H9 (cell line): ENCODE results near the gene OR6S1. TPM values are rescaled to one million over a fixed set of nuclear protein-coding genes. Genes with fewer than 3 reads are reported as not detected.

Experiments used
- DNase-seq: peaks from one replicate; pipeline ENCODE4 v3.0.0-alpha.2; 2017
- H2AFZ ChIP-seq: one replicate; pipeline ENCODE4 v1.6.1; 2013; ENCODE audit warnings: mild to moderate bottlenecking, low read length, control low read depth, moderate library complexity
- H2AK5ac ChIP-seq: 2 replicates; pipeline ENCODE4 v1.6.1; 2013; ENCODE audit warnings: low read length, control low read depth, mixed read lengths; ENCODE audit not compliant: insufficient read length
- H2BK120ac ChIP-seq: one replicate; pipeline ENCODE4 v1.6.1; 2013; ENCODE audit warnings: low read depth, mild to moderate bottlenecking, low read length, control low read depth, inconsistent platforms; ENCODE audit not compliant: poor library complexity, severe bottlenecking
- H2BK12ac ChIP-seq: 2 replicates; pipeline ENCODE4 v1.6.1; 2013; ENCODE audit warnings: low read length, control low read depth, mixed read lengths, low read depth; ENCODE audit not compliant: insufficient read length
- H2BK15ac ChIP-seq: 2 replicates; pipeline ENCODE4 v1.6.1; 2013; ENCODE audit warnings: low read depth, low read length, control low read depth
- H2BK20ac ChIP-seq: one replicate; pipeline ENCODE4 v1.6.1; 2013; ENCODE audit warnings: low read depth, mild to moderate bottlenecking, low read length, control low read depth, inconsistent platforms; ENCODE audit not compliant: poor library complexity, severe bottlenecking
- H2BK5ac ChIP-seq: 2 replicates; pipeline ENCODE4 v1.6.1; 2013; ENCODE audit warnings: low read length, control low read depth, mixed read lengths; ENCODE audit not compliant: insufficient read length
- H3K14ac ChIP-seq: 2 replicates; pipeline ENCODE4 v1.6.1; 2013; ENCODE audit warnings: low read length, control low read depth; ENCODE audit not compliant: insufficient read depth
- H3K18ac ChIP-seq: 2 replicates; pipeline ENCODE4 v1.6.1; 2013; ENCODE audit warnings: low read depth, mild to moderate bottlenecking, mixed read lengths, low read length, control low read depth; ENCODE audit not compliant: insufficient read length
- H3K23ac ChIP-seq: 2 replicates; pipeline ENCODE4 v1.6.1; 2013; ENCODE audit warnings: low read length, control low read depth, mixed read lengths, low read depth; ENCODE audit not compliant: insufficient read length
- H3K23me2 ChIP-seq: 2 replicates; pipeline ENCODE4 v1.6.1; 2013; ENCODE audit warnings: low read depth, mild to moderate bottlenecking, mixed read lengths, low read length, control low read depth; ENCODE audit not compliant: insufficient read length, poor library complexity, severe bottlenecking
- H3K27ac ChIP-seq: 2 replicates; pipeline ENCODE4 v1.5.1; 2013; ENCODE audit warnings: low read length, control low read depth, mixed read lengths, low read depth; ENCODE audit not compliant: insufficient read length
- H3K27me3 ChIP-seq: 2 replicates; pipeline ENCODE4 v1.6.1; 2013; ENCODE audit warnings: low read length, control low read depth, inconsistent platforms; ENCODE audit not compliant: insufficient read depth
- H3K4ac ChIP-seq: 2 replicates; pipeline ENCODE4 v1.6.1; 2013; ENCODE audit warnings: low read depth, mild to moderate bottlenecking, control low read depth, inconsistent platforms, low read length, moderate library complexity
- H3K4me1 ChIP-seq: 2 replicates; pipeline ENCODE4 v1.6.1; 2013; ENCODE audit warnings: low read length, control low read depth, inconsistent platforms; ENCODE audit not compliant: insufficient read depth
- H3K4me2 ChIP-seq: 2 replicates; pipeline ENCODE4 v1.6.1; 2013; ENCODE audit warnings: low read length, control low read depth, mixed read lengths; ENCODE audit not compliant: insufficient read length, insufficient read depth
- H3K56ac ChIP-seq: 2 replicates; pipeline ENCODE4 v1.6.1; 2013; ENCODE audit warnings: low read depth, mild to moderate bottlenecking, mixed read lengths, low read length, control low read depth; ENCODE audit not compliant: insufficient read length
- H3K79me1 ChIP-seq: 2 replicates; pipeline ENCODE4 v1.6.1; 2013; ENCODE audit warnings: low read depth, mild to moderate bottlenecking, moderate library complexity, low read length, control low read depth, inconsistent platforms; ENCODE audit not compliant: insufficient read depth, poor library complexity, severe bottlenecking
- H3K79me2 ChIP-seq: 2 replicates; pipeline ENCODE4 v1.6.1; 2013; ENCODE audit warnings: low read length, control low read depth, inconsistent platforms; ENCODE audit not compliant: insufficient read depth
- H3K9ac ChIP-seq: 2 replicates; pipeline ENCODE4 v1.6.1; 2013; ENCODE audit warnings: low read length, control low read depth, mixed read lengths; ENCODE audit not compliant: insufficient read length; ENCODE audit errors: extremely low read depth
- H3K9me3 ChIP-seq: one replicate; pipeline ENCODE4 v1.6.1; 2013; ENCODE audit warnings: low read depth, low read length, inconsistent platforms; ENCODE audit not compliant: control insufficient read depth
- H3T11ph ChIP-seq: one replicate; pipeline ENCODE4 v1.6.1; 2013; ENCODE audit warnings: mild to moderate bottlenecking, low read length, control low read depth, inconsistent platforms
- H4K20me1 ChIP-seq: one replicate; pipeline ENCODE4 v1.6.1; 2013; ENCODE audit not compliant: control insufficient read depth, insufficient read length, insufficient read depth
- H4K5ac ChIP-seq: 2 replicates; pipeline ENCODE4 v1.6.1; 2013; ENCODE audit warnings: low read depth, mild to moderate bottlenecking, mixed read lengths, low read length, control low read depth; ENCODE audit not compliant: insufficient read length
- H4K8ac ChIP-seq: replicated peaks from 2 replicates; pipeline ENCODE4 v1.6.1; 2013; ENCODE audit warnings: low read length, control low read depth, mixed read lengths, low read depth; ENCODE audit not compliant: insufficient read length
- H4K91ac ChIP-seq: 2 replicates; pipeline ENCODE4 v1.6.1; 2013; ENCODE audit warnings: low read depth, mild to moderate bottlenecking, moderate library complexity, mixed read lengths, low read length, control low read depth; ENCODE audit not compliant: insufficient read length
- H3K27ac Mint-ChIP-seq, 3 experiments: 2 replicates in 2 of 3; 3 replicates in 1 of 3; pipeline ENCODE4 v1.8.0; 2020 to 2021; ENCODE audit warnings: mixed read lengths in 3 of 3, mild to moderate bottlenecking in 1 of 3, moderate library complexity in 1 of 3
- H3K27me3 Mint-ChIP-seq: 2 replicates; pipeline ENCODE4 v1.8.0; 2021; ENCODE audit warnings: low read depth, mild to moderate bottlenecking, moderate library complexity, mixed read lengths
- H3K36me3 Mint-ChIP-seq, 3 experiments: 2 replicates in 2 of 3; 3 replicates in 1 of 3; pipeline ENCODE4 v1.8.0; 2020 to 2021; ENCODE audit warnings: low read depth in 3 of 3, mixed read lengths in 3 of 3; ENCODE audit not compliant: insufficient read depth in 1 of 3
- H3K4me1 Mint-ChIP-seq, 2 experiments: 2 replicates each; pipeline ENCODE4 v1.8.0; 2020; ENCODE audit warnings: mixed read lengths in 2 of 2
- H3K4me3 Mint-ChIP-seq, 2 experiments: 2 replicates in 1 of 2; 3 replicates in 1 of 2; pipeline ENCODE4 v1.8.0; 2020 to 2021; ENCODE audit warnings: mild to moderate bottlenecking in 2 of 2, mixed read lengths in 2 of 2, moderate library complexity in 1 of 2
- H3K9me3 Mint-ChIP-seq, 2 experiments: 2 replicates in 1 of 2; 3 replicates in 1 of 2; pipeline ENCODE4 v1.8.0; 2020; ENCODE audit warnings: mild to moderate bottlenecking in 2 of 2, mixed read lengths in 2 of 2, moderate library complexity in 1 of 2
- WGBS: extraction: QIAGEN DNeasy Blood & Tissue Kit; methylation state at CpG from one replicate; pipeline ENCODE4 v1.1.7; 2013; ENCODE audit warnings: missing lambda C conversion rate, low lambda C conversion rate, mixed read lengths; ENCODE audit not compliant: insufficient read length; ENCODE audit errors: extremely low coverage; 5-methylcytosine and 5-hydroxymethylcytosine counted together
- total RNA-seq: library from RNA; stranded (reverse); gene quantifications from 2 replicates; pipeline ENCODE4 v1.2.1, GENCODE V29; 2021
- TF ChIP-seq, protein P1 (sequence below): fragments of 200-600 bp; sonication (generic); conservative IDR thresholded peaks from 3 replicates; pipeline ENCODE4 v1.8.0; 2021; ENCODE audit warnings: antibody characterized with exemption, mild to moderate bottlenecking

The OR6S1 gene
- total RNA-seq, 1 experiment from 2014 or later: not detected

DNA sequence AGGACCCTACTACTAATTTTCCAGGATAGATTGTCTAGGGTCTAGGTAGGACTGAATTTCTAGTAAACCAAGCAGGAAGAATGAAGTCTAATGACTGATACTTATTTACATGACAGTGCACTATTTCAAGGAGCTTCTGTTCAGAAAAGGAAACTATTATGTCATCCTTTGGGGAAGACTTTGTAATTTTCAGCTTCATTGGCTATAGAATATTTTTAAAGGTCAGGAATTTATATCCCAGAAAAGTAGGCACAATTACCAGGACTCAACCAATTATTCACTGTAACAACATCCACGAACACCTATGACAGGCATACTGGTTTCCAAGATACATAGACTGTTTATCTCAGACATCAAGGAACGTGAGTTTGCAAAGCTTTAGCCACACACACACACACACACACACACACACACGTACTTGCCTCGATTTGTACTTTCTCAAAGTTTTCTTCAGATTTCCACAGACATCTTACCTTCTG lies 23.2 kb downstream of the OR6S1 start:
- Histone ChIP-seq H2AK5ac (no peak overlapping the region), H2AFZ (no peak overlapping the region), H3K4me2 (no peak overlapping the region), H3K14ac (no peak overlapping the region), H3K9ac (no peak overlapping the region), H4K5ac (no peak overlapping the region), H3K9me3 (no peaks in the 10 kb centered on the region), H3K4me1 (no peaks in the 10 kb centered on the region), H3K79me1 (no peaks in the 10 kb centered on the region), H3K23me2 (peaks cover 7% of the 10 kb centered on the region), H3K18ac (no peak overlapping the region), H3K4ac (no peak overlapping the region), H2BK5ac (no peak overlapping the region), H3K79me2 (no peaks in the 10 kb centered on the region), H3K23ac (no peak overlapping the region), H4K91ac (no peak overlapping the region), H3K27me3 (no peaks in the 10 kb centered on the region; the same call in 1 of the 2 replicates), H3K56ac (no peak overlapping the region), H3K27ac (no peak overlapping the region), H4K20me1 (no peaks in the 10 kb centered on the region), H4K8ac (no peak overlapping the region), H2BK12ac (no peak overlapping the region), H2BK120ac (no peak overlapping the region), H3T11ph (no peak overlapping the region), H2BK15ac (no peak overlapping the region), H2BK20ac (no peak overlapping the region)
- H3K27me3 Mint-ChIP-seq: peaks cover 8% of the 10 kb centered on the region
- no peak overlapping the region for H3K27ac Mint-ChIP-seq
- no peak overlapping the region for H3K4me3 Mint-ChIP-seq
- no peaks in the 10 kb centered on the region; a peak in 1 of 5 replicates for H3K9me3 Mint-ChIP-seq
- H3K4me1 Mint-ChIP-seq: peaks cover 20% of the 10 kb centered on the region in 2 experiments
- TF ChIP-seq, protein P1, sequence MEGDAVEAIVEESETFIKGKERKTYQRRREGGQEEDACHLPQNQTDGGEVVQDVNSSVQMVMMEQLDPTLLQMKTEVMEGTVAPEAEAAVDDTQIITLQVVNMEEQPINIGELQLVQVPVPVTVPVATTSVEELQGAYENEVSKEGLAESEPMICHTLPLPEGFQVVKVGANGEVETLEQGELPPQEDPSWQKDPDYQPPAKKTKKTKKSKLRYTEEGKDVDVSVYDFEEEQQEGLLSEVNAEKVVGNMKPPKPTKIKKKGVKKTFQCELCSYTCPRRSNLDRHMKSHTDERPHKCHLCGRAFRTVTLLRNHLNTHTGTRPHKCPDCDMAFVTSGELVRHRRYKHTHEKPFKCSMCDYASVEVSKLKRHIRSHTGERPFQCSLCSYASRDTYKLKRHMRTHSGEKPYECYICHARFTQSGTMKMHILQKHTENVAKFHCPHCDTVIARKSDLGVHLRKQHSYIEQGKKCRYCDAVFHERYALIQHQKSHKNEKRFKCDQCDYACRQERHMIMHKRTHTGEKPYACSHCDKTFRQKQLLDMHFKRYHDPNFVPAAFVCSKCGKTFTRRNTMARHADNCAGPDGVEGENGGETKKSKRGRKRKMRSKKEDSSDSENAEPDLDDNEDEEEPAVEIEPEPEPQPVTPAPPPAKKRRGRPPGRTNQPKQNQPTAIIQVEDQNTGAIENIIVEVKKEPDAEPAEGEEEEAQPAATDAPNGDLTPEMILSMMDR: no peak
- no CpG with 5 or more reads among the region's 4 CpGs for WGBS
- H3K36me3 Mint-ChIP-seq: no peaks in the 10 kb centered on the region; a peak in 2 of 7 replicates
- no peak for DNase-seq
